ENCODE results near the gene CNGA4. TPM values are rescaled to one million over a fixed set of nuclear protein-coding genes. Genes with fewer than 3 reads are reported as not detected.

The CNGA4 gene
- total RNA-seq, 4 donors from 2014 or later: 0.38 TPM; not detected in 3

GRCh38 chr11:6249770-6250555, 11.1 kb downstream of the CNGA4 start:
- Histone ChIP-seq H3K27ac (no peak overlapping the region), H3K9me3 (no peaks in the 10 kb centered on the region), H3K4me1 (peaks cover 0 to 6% (median 0%) of the 10 kb centered on the region in 3 donors), H3K27me3 (no peaks in the 10 kb centered on the region), H3K36me3 (no peaks in the 10 kb centered on the region), H3K4me3 (no peak overlapping the region)
- TF ChIP-seq POLR2A (IDR thresholded peaks at IDR 0.05): no peak
- TF ChIP-seq CTCF (IDR thresholded peaks at IDR 0.05): no peak
- WGBS, 2 donors: 34 to 36% methylated on average over 3 of the region's 3 CpGs
- intact Hi-C loops (cut with DNase I): no loop called here
- DNase-seq: no peak

DNA sequence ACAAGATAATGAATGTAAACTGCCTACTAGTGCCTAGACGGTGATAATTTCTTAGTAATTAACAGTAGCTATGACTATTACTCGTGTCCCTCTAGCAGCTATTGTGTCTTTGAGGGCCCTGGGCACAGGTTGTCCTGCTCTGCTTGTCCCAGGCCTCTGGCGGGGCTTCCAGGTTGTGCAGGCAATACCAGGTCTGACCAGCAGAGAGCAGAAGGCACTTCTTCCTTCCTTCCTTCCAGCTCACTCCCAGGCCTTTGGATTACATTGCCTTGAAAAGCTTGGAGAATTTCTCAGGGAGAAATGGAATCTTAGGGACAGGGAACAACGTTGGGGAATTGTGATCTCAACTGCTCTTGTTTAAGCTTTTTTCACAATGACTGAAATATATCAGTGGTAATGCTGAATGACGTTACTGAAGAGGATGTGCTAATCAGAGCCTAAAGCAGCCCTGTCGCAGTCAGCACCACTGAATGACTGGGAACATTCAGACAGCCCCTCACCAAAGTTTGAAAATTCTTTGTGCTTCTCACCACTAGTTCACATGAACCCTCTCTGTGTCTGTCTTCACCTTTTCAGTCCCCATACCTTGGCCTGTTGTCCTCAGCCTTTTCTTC, 12.3 kb downstream of the CNGA4 start:
- no peak for DNase-seq
- Histone ChIP-seq H3K4me3 (no peak overlapping the region), H3K27me3 (peaks cover 0 to 9% (median 0%) of the 10 kb centered on the region in 4 donors), H3K9me3 (no peaks in the 10 kb centered on the region), H3K4me1 (peaks cover 0 to 6% (median 0%) of the 10 kb centered on the region in 3 donors), H3K36me3 (no peaks in the 10 kb centered on the region), H3K27ac (no peak overlapping the region)
- intact Hi-C loops (cut with DNase I): no loop called here
- peak; percentile 48 to 88 (median 82) for TF ChIP-seq CTCF (IDR thresholded peaks at IDR 0.05)
- no peak for TF ChIP-seq POLR2A (IDR thresholded peaks at IDR 0.05)
- 53 to 63% methylated on average over 5 to 6 of the region's 6 CpGs for WGBS, 2 donors

- no peak overlapping the region for H3K27ac ChIP-seq
- TF ChIP-seq POLR2A (IDR thresholded peaks at IDR 0.05): no peak
- TF ChIP-seq CTCF (IDR thresholded peaks at IDR 0.05): no peak
- WGBS, 2 donors: 79 to 90% methylated on average over 5 to 6 of the region's 6 CpGs
- peaks cover 0 to 6% (median 0%) of the 10 kb centered on the region in 3 donors for H3K4me1 ChIP-seq
- no peaks in the 10 kb centered on the region for H3K9me3 ChIP-seq
- H3K36me3 ChIP-seq: no peaks in the 10 kb centered on the region
- DNase-seq: no peak
- peaks cover 0 to 17% (median 0%) of the 10 kb centered on the region in 4 donors for H3K27me3 ChIP-seq
- intact Hi-C loops (cut with DNase I): no loop called here
- H3K4me3 ChIP-seq: no peak overlapping the region
Observed at GRCh38 chr11:6251990-6252473, 13.1 kb downstream of the CNGA4 start.

DNA sequence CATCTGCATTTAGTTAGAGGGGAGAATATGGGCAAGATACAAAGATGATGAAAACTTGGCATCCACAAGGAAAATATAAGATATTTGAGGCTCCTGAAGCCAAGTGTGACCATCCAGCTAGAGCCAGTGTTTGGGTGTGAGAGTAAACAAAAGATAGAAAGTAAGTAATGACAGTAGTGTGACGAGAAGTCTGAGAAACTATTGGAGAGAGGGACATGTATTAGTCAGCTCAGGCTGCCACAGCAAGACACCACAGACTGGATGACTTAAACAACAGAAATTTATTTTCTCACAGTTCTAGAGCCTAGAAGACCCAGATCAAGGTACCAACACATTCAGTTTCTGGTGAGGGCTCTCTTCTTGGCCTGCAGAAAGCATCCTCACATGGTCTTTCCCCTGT, 14.3 kb downstream of the CNGA4 start:
- Histone ChIP-seq H3K4me1 (peaks cover 0 to 6% (median 0%) of the 10 kb centered on the region in 3 donors), H3K27ac (no peak overlapping the region), H3K27me3 (peaks cover 0 to 29% (median 3%) of the 10 kb centered on the region in 4 donors), H3K9me3 (no peaks in the 10 kb centered on the region), H3K36me3 (no peaks in the 10 kb centered on the region), H3K4me3 (no peak overlapping the region)
- WGBS, 2 donors: 71 to 89% methylated on average over 1 of the region's 1 CpG
- TF ChIP-seq POLR2A (IDR thresholded peaks at IDR 0.05) (no peak), CTCF (IDR thresholded peaks at IDR 0.05) (no peak)
- intact Hi-C loops (cut with DNase I): no loop called here
- DNase-seq: no peak

- Histone ChIP-seq H3K4me3 (no peak overlapping the region), H3K4me1 (peaks cover 16 to 18% (median 17%) of the 10 kb centered on the region in 3 donors), H3K27me3 (peaks cover 0 to 64% (median 21%) of the 10 kb centered on the region in 4 donors), H3K36me3 (no peaks in the 10 kb centered on the region), H3K27ac (no peak overlapping the region), H3K9me3 (no peaks in the 10 kb centered on the region)
- TF ChIP-seq POLR2A (IDR thresholded peaks at IDR 0.05) (no peak), CTCF (IDR thresholded peaks at IDR 0.05) (no peak)
- WGBS, 2 donors: 76 to 89% methylated on average over 2 of the region's 3 CpGs
- intact Hi-C loops (cut with DNase I): no loop called here
- no peak for DNase-seq
Observed at GRCh38 chr11:6258141-6258540, 19.3 kb downstream of the CNGA4 start.
